ENCODE data around the gene PRAMEF12. TPM values are rescaled to one million over a fixed set of nuclear protein-coding genes. Genes with fewer than 3 reads are reported as not detected.
"Not testable (repeated sequence)": the region's sequence is repeated elsewhere in the genome, so short reads cannot be mapped to it uniquely, and the experiment has no call there.

The PRAMEF12 gene
- total RNA-seq = not detected
- long read RNA-seq = 0 reads

DNA sequence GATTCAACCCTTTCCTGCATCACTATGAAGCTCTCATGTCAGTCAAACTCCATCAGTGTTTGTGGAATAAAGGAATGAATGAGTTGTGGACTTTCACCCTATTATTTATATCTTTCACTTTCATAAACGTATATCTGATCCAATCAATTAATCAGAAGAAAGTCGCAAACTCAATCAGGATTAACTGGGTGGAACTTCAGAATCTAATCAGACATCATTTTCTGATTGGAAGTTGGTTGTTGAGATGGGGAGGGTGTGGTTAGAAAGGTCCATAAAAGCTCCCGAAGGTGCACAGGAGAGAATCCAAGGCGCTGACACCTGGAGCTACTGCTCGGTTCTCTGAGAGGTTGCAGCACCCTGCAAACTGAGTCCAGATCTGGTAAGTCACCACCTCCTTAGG is at the start of gene PRAMEF12:
Gene PRAMEF12 (plus strand): TSS at position 301 of the 400 bp plus-strand sequence. CDS start 1,130 bp downstream, outside the sequence.
- Histone ChIP-seq H3K27me3 (ENCODE audit: low read depth) (peaks cover 76% of the 10 kb centered on the region), H3K9me3 (replicated peaks) (peaks cover 4% of the 10 kb centered on the region), H3K27ac (replicated peaks) (no peak within 1 kb of the TSS), H3K4me3 (no peak within 1 kb of the TSS), H3K4me1 (no peaks in the 10 kb centered on the region), H3K36me3 (no peaks in the 10 kb centered on the region)
- DNase-seq = no peak
- intact Hi-C loops (cut with micrococcal nuclease) = no loop called here
- TF ChIP-seq CTCF (IDR thresholded peaks at IDR 0.05; ENCODE audit: borderline replicate concordance) = no peak

DNA sequence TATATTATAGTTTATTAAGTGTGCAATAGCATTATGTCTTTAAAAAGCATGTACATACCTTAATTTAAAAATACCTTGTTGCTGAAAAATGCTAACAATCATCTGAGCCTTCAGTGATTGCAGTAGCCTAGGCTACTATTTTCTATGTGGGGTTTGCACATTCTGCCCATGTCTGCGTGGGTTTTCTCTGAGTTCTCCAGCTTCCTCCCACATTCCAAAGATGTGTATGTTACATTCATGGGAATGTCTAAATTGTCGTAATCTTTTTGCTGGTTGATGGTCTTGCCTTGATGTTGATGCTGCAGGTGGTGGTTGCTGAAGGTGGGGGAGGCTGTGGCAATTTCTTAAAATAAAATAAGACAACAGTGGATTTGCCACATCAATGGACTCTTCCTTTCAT is 45.1 kb upstream of the PRAMEF12 start:
- Histone ChIP-seq H3K27ac (replicated peaks) (no peak overlapping the region), H3K4me1 (no peaks in the 10 kb centered on the region), H3K4me3 (no peak overlapping the region), H3K9me3 (replicated peaks) (peaks cover 47% of the 10 kb centered on the region), H3K36me3 (no peaks in the 10 kb centered on the region), H3K27me3 (ENCODE audit: low read depth) (peaks cover 27% of the 10 kb centered on the region)
- no peak for TF ChIP-seq CTCF (IDR thresholded peaks at IDR 0.05; ENCODE audit: borderline replicate concordance)
- intact Hi-C loops (cut with micrococcal nuclease) = no loop called here
- no peak for DNase-seq

DNA sequence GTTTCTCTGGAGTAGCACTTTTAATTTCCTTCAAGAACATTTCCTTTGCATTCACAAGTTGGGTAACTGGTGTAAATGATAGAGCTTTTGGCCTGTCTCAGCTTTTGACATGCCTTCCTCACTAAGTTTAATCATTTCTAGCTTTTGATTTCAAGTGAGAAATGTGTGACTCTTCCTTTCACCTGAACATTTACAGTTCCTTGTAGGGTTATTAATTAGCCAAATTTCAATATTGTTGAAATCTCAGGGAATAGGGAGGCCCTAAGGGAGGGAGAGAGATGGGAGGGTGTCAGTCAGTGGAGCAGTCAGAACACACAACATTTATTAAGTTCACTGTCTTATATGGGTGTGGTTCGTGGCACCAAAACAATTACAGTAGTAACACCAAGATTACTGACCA is 43.4 kb upstream of the PRAMEF12 start:
- DNase-seq = no peak
- TF ChIP-seq CTCF (IDR thresholded peaks at IDR 0.05; ENCODE audit: borderline replicate concordance) = no peak
- H3K27me3 ChIP-seq (ENCODE audit: low read depth) = peaks cover 27% of the 10 kb centered on the region
- H3K4me1 ChIP-seq = no peaks in the 10 kb centered on the region
- no peak overlapping the region for H3K27ac ChIP-seq (replicated peaks)
- H3K9me3 ChIP-seq (replicated peaks) = peaks cover 47% of the 10 kb centered on the region
- no peaks in the 10 kb centered on the region for H3K36me3 ChIP-seq
- intact Hi-C loops (cut with micrococcal nuclease) = no loop called here
- no peak overlapping the region for H3K4me3 ChIP-seq

DNA sequence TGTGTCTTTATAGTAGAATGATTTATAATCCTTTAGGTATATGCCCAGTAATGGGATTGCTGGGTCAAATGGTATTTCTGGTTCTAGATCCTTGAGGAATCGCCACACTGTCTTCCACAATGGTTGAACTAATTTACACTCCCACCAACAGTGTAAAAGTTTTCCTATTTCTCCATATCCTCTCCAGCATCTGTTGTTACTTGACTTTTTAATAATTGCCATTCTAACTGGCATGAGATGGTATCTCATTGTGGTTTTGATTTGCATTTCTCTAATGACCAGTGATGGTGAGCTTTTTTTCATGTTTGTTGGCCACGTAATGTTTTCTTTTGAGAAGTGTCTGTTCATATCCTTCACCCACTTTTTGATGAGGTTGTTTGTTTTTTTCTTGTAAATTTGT is 42.5 kb upstream of the PRAMEF12 start:
- intact Hi-C loops (cut with micrococcal nuclease); H3K4me1 ChIP-seq; DNase-seq; H3K4me3 ChIP-seq; H3K27ac ChIP-seq (replicated peaks); H3K36me3 ChIP-seq: not testable (repeated sequence)
- peaks cover 53% of the 10 kb centered on the region for H3K9me3 ChIP-seq (replicated peaks)
- peaks cover 32% of the 10 kb centered on the region for H3K27me3 ChIP-seq (ENCODE audit: low read depth)

DNA sequence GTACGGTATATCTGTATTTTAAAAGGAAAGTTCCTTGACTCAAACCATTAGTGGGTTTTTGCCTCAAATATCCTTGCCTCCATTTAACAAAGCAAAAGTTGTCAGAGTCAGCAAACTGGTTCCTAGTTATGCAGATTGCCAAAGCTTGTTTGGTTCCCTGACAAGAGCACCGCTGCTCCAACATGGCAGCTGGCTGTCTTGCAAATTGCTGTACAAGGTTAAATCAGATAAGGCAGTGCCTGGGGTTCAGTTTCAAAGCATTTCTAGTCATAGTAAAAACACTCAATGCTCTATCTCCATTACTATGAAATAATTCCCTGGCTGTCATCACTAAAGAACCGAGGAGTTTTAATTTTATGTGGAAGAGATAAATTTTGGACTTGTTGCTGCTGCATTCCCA is 38.9 kb upstream of the PRAMEF12 start:
- no peaks in the 10 kb centered on the region for H3K36me3 ChIP-seq
- no peak for DNase-seq
- no peaks in the 10 kb centered on the region for H3K4me1 ChIP-seq
- no peak for TF ChIP-seq CTCF (IDR thresholded peaks at IDR 0.05; ENCODE audit: borderline replicate concordance)
- H3K4me3 ChIP-seq = no peak overlapping the region
- intact Hi-C loops (cut with micrococcal nuclease) = no loop called here
- peaks cover 55% of the 10 kb centered on the region for H3K9me3 ChIP-seq (replicated peaks)
- H3K27me3 ChIP-seq (ENCODE audit: low read depth) = peaks cover 45% of the 10 kb centered on the region
- H3K27ac ChIP-seq (replicated peaks) = no peak overlapping the region

DNA sequence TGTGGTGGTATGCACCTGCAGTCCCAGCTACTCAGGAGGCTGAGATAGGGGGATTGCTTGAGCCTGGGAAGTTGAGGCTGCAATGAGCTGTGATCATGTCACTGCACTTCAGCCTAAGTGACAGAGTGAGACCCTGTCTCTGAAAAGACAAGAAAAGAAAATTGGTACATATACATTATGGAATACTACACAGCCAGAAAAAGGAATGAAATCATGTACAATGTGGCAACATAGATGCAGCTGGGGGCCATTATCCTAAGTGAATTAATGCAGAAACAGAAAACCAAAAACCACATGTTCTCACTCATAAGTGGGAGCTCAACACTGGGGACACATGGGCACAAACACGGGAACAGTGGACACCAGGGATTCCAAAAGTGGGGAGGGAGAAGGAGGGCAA is 34.6 kb upstream of the PRAMEF12 start:
- DNase-seq = no peak
- Histone ChIP-seq H3K27ac (replicated peaks) (no peak overlapping the region), H3K4me1 (no peaks in the 10 kb centered on the region), H3K27me3 (ENCODE audit: low read depth) (peaks cover 64% of the 10 kb centered on the region), H3K36me3 (no peaks in the 10 kb centered on the region), H3K4me3 (no peak overlapping the region), H3K9me3 (replicated peaks) (peaks cover 23% of the 10 kb centered on the region)
- intact Hi-C loops (cut with micrococcal nuclease) = no loop called here
- TF ChIP-seq CTCF (IDR thresholded peaks at IDR 0.05; ENCODE audit: borderline replicate concordance) = no peak

Measured in left ventricle myocardium inferior (tissue), 1 donor.